ENCODE data around the gene SLC7A9.
"Not testable (repeated sequence)": the region's sequence is repeated elsewhere in the genome, so short reads cannot be mapped to it uniquely, and the experiment has no call there.

The SLC7A9 gene

DNA sequence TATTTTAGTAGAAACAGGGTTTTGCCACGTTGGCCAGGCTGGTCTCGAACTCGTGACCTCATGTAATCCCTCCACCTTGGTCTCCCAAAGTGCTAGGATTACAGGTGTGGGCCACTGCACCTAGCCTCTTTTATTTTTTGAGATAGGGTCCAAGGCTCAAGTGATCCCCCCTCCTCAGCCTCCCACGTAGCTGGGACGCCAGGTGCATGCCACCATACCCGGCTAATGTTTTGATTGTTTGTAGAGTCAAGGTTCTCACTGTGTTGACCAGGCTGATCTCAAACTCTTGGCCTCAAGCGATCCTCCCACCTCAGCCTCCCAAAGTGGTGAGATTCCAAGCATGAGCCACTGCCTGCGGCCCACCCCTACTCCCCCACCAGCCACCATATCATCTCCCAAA is 6.3 kb downstream of the SLC7A9 start:
- DNase-seq: no peak

DNA sequence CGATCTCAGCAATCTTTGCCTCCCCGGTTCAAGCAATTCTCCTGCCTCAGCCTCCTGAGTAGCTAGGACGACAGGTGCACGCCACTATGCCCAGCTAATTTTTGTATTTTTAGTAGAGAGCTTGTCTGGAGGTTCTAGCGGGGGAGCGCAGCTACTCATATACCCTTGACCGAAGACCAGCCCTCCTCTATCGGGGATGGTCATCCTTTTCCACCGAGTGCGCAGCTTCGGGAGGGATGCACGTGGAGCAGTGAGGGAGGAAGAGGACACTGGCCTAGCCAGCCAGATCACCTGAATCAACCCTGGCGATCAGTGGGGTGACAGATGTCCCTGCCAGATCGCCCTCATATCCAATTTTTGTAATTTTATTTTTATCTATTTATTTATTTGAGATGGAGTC is 6.8 kb downstream of the SLC7A9 start:
- DNase-seq: no peak

DNA sequence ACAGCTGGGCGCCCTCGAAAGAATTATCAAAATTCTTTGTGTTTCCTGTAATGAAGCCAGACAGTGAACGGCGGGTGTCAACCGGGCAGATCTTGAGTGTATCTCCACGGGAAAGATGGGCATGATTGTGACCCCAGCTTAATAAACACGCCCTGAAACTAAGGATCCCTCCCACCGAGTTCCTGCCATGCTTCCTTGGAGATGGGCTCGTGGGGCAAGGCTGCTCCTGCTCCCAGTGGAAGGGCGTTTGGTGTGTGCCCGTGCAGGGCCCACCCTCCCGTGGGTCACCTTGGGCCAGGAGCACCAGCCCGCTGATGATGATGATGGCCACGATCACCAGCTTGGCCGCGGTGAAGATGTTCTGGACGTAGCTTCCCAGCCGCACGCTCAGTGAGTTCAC is 7.4 kb downstream of the SLC7A9 start:
- DNase-seq: no peak

DNA sequence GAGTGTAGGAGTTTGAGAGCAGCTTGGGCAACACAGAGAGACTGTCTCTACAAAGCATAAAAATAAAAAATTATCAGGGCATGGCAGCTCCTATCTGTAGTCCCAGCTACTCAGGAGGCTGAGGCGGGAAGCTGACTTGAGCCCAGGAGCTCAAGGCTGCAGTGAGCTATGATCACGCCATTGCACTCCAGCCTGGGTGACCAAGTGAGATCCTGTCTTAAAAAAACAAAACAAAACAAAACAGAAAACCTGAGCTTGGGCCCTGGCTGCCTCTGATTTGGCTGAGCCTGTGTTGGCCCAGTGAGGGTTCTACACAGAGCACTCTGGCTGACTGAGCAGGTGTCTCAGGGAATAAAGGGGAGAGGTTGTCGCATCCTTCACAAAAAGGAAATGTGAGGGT is 8.0 kb downstream of the SLC7A9 start:
- no peak for DNase-seq

DNA sequence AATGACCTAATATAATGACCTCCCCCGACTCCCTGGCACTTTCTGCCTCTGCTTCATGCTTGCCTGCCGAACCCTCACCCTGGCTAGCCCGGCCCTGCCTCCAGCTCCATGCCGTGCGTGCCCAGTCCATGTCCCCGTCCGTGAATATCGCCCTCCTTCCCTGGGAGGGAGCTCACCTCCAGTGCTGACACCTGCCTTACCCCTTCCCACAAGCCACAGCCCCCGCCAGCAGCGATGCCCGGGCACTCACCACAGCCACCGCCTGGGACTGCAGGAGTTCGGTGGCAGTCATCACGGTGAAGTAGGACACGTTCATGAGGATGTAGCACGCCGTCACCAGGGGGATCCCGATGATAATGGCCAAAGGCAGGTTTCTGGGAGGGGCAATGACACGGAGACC is 10.0 kb downstream of the SLC7A9 start:
- DNase-seq: no peak

DNA sequence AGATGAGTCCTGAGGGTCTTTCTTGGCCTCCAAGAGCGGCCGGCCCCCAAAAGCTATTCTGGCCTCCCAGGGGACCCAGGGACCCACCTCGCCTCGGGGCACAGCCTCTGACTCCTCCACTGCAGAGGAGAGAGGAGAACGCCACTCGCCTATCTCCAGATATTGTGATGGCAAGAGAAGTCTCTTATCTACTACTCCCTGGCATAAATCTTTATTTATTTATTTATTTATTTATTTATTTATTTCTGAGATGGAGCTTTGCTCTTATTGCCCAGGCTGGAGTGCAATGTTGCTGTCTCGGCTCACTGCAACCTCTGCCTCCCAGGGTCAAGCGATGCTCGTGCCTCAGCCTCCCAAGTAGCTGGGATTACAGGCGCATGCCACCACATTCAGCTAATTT is 11.0 kb downstream of the SLC7A9 start:
- no peak for DNase-seq

DNA sequence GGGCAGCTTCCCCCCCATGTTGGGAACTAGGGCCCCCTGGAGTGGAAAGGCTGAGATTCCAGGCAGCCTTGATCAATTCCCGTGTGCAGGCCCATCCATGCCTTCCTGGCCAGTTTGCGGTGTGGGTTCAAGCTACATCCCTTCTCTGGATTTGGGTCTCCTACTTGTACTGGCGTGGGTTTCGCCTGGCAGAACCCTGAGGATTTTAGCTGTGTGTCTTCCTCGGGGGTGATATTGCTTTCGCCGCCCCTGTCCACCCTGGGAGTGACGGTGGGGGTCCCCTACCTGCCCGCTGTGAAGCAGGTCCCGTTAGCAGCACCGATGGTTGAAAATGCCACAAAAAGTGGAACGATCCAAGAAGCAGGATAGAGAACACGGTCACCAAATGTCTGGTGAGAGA is 11.4 kb downstream of the SLC7A9 start:
- DNase-seq: no peak

DNA sequence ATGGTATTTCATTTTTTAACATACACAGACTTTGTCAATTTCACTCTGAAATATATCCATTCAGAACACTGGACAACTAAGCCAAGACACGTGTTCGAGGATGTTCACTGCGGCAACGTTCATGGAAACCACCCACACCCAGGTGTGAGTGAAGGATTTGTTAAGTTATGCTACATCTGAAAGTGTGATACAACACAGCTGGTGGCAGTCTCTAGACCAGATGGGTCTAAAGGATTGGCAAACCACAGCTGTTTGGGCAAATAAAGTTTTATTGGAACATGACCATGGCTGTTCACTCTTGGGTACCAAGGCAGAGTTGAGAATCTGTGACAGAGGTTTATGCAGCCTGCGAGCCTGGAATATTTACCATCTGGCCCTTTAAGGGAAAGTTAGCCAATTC is 12.0 kb downstream of the SLC7A9 start:
- no peak for DNase-seq

DNA sequence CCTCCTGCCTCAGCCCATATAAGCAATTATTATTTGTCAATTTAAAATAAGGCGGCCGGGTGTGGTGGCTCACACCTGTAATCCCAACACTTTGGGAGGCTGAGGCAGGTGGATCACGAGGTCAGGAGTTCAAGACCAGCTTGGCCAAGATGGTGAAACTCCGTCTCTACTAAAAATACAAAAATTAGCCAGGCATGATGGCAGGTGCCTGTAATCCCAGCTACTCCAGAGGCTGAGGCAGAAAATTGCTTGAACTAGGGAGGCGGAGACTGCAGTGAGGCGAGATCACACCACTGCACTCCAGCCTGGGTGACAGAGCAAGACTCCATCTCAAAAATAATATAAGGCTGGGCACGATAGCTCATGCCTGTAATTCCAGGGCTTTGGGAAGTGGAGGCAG is 12.7 kb downstream of the SLC7A9 start:
- not testable (repeated sequence) for DNase-seq

DNA sequence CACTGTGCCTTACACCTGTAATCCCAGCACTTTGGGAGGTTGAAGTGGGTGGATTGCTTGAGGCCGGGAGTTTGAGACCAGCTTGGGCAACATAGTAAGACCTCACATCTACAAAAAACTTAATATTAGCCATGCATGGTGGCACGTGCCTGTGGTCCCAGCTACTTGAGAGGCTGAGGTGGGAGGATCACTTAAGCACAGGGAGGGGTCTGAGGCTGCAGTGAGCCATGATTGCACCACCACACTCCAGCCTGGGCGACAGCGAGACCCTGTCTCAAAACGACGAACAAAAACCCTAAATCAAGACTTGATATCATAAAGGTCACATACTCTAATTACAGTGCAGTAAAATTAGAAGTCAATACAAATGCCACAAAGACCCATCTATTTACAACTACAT is 17.4 kb downstream of the SLC7A9 start:
- DNase-seq: no peak

DNA sequence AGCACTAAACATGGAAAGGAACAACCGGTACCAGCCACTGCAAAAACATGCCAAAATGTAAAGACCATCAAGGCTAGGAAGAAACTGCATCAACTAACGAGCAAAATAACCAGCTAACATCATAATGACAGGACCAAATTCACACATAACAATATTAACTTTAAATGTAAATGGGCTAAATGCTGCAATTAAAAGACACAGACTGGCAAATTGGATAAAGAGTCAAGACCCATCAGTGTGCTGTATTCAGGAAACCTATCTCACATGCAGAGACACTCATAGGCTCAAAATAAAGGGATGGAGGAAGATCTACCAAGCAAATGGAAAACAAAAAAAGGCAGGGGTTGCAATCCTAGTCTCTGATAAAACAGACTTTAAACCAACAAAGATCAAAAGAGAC is 21.5 kb downstream of the SLC7A9 start:
- DNase-seq: not testable (repeated sequence)

DNA sequence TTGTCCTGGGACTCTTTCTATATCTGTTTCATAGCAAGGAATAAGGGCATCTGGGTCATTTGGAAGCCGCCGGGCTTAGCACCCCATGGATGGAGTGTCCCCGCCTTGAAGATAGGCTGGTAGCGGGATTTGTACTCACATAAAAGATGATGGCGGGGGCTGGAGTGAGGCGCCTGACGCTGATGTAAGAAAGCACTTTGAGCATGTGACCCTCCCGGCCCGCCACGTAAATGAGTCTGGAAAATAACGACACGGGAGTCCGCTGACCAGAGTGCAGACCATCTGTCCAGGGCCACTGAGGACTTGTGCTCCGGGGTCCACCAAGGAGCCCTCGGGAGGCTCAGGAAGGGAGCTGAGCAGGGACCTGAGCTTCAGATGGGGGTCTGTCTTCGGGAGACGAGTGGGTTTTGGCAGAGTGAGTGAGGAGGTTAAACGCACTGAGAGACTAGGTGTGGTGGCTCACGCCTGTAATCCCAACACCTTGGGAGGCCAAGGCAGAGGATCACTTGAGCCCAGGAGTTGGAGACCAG is 25.8 kb downstream of the SLC7A9 start:
- DNase-seq: no peak

DNA sequence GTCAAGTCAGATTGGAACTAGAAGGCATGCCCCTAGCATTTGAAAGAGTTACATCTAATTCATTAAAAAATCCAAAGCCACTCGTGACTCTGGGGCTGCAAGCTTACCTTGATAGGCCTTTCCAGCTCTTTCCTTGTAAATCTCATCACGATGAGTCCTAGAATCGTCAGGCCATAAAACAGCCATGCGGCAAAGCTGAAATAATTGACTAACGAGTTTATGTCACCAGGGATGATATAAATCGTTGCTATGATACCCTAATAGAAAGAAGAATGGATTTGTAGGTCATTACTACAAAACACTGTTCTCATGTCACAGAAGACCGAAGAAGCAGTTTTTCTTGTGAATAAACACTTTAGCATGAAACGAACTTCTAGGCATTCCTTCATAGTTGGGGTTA is 27.5 kb downstream of the SLC7A9 start:
- DNase-seq: no peak

DNA sequence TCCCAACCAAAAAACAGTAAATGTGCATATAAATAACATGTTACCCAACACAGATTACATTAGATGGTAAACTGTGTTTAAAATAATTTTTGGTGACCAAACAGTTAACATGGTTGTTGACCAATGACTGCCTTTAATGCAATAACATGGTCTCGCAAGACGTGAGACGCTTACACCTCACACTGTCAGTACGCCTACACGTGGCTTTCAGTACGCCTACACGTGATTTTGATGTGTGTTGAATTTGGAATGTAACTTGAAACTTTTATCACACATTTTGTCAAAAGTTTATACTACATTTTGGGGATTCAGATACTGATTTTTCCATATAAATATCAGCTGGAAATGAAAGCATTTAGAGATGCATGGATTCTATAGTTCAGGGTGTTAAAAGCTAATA is 32.0 kb downstream of the SLC7A9 start:
- no peak for DNase-seq

DNA sequence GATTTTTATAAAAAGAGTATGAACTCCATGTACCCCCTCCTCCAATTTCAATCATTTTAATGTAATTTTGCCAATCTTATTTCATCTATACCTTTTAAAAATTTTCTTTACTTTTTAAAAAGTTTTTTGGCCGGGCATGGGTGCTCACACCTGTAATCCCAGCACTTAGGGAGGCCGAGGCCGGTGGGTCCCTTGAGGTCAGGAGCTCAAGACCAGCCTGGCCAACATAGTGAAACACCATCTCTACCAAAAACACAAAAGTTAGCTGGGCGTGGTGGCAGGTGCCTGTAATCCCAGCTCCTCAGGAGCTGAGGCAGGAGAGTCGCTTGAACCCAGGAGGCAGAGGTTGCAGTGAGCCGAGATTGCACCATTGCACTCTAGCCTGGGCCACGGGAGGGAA is 36.2 kb downstream of the SLC7A9 start:
- DNase-seq: not testable (repeated sequence)

DNA sequence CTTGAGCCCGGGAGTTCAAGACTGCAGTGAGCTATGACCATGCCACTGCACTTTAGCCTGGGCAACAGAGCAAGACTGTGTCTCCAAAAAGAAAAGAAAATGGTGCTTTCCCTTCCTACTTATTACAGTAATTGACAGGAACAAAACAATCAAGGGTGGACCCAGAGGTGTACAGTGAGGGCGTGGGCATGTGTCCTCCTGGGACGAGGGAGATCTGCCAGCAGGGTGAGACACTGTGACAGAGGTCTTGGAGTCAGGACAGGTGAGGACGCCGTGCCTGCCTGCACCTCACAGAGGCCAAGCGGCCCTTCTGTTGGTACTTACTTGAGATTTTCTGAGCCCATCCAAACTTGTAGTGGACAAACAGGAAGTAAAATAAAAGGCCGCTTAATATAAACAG is 36.7 kb downstream of the SLC7A9 start:
- not testable (repeated sequence) for DNase-seq

DNA sequence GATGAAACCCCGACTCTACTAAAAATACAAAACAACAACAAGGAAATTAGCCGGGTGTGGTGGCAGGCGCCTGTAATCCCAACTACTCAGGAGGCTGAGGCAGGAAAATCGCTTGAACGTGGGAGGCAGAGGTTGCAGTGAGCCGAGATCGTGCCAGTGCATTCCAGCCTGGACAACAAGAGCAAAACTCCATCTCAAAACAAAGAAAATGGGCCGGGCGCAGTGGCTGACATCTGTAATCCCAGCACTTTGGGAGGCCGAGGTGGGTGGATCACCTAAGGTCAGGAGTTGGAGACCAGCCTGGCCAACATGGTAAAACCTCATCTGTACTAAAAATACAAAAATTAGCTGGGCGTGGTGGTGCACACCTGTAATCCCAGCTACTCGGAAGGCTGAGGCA is 37.5 kb downstream of the SLC7A9 start:
- not testable (repeated sequence) for DNase-seq

DNA sequence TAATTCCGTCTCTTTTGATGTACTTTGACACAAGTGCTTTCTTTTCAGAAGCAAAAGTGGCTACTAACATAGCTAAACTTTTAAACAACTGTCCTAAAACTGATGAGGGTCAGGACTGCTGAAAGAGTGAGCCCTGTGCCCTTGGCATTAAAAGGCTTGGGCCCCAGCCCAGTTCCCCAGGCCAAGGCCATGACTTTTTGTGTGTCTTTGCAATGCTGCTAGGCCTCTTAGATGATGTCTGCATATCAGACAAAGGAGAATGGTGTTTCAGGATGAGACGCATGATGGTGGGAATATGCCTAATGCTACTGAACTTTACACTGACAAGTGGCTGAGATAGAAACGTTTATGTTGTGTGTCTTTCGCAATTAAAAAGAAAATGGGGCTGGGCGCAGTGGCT is 38.0 kb downstream of the SLC7A9 start:
- DNase-seq: no peak

DNA sequence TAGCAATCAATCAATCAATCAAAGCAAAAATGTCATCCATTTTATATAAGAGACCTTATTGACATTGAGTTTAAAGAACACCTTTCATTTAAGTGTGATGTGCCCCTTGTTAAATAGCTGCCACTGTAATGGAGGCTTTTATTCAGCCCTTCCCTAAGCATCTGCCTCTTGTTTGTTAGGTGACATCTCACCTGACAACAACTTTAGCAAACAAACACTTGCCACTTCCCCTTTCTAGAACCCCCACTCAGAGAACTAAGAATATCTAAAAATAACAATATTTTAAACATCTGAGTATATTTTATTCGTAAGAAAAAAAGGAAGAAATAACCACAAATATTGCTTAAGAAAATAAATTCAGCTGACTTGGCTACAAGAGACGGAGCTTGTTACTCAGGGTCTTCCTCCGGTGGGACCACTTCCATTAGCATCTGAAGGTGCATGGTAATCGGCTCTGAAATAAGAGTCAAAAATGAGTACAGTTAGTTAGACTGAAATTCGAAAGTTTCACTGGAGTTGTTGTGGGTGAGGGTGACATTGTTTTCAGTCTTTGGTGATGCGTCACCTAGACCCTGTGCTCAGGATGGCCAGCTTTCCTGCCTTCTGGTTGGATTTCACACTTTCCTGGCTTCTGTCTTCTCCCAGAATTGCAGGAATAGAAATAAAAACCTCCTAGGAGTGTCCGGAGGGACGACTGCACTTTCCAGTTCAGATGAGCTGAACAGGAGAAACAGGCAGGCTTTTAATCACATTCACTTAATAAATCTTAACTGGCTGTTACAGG is 39.1 kb downstream of the SLC7A9 start:
- no peak for DNase-seq

DNA sequence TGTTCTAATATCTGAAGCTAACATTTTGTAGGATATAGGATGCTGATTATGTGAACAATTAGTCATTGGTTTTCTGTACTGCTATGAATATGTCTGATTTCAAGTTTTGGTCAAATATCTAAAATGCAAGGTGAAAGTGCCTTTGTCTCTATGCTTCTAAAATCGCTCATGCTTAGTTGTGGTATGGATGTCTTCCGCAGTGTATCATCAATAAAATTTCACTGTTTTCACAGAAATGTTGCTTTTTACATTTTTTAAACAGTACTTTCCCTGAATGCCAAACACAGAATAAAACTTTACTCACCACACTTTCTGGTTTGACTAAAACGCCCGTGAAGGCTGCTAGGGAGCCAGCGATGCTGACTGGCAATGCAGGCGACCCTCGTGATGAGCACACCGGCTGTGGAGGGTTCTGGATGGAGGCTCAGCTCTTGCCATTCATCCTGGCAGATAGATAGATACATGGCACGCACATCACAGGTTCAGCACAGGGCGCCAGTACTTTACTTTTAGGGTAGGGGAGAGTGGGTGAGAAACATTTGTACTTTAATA is 40.1 kb downstream of the SLC7A9 start:
- DNase-seq: no peak

DNA sequence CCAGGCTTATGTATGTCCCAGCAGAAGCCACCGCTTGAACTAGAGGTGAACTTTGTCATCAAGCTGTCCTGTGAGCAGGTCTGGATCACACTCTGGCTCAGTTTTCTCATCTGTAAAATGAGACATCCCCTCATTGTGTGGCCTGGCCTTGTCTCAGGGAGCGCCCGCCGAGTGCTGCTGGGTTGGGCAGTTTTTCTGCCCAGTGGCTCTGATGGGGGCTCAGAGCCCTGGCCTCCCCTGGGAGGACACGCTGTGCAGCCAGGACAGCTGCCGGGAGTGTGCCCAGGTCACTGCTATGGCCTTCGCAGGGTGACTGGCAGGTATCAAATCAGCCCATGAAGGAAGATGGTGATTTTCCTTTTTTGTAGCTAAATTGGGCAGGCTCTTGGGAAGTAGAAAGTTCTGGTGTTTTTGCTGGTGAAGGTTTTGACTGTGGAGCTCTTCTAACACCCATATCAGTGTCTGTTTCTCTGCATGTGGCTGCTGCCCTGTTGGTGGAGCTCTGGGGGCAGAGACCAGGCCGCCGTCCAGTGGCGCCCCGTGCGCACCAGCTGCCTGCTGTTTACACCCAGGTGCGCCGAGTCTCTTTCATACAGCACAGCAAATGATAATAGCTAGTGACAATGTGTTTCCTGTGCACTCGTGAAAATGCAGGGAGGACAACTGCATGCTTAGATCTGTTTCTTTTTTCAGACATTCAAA is 40.8 kb downstream of the SLC7A9 start:
- DNase-seq: no peak

DNA sequence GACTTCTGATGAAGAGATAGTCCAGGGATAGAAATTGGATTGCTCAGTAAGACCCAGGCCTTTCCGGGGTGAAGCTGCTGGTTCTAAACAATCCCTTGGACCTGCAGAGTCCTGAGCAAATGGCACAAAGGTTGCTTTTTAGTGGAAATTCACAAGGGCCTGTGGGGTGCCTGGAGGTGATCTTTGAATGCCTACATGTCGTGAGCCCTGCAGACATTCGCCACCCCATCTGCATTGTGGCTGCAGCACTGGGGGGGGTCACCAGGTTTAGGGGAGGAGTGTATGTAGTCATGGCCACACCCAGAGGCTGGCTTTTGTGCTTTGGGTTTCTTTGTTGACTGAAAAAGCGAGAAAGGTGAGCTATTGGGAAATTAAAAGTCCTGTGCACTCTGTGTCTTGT is 41.4 kb downstream of the SLC7A9 start:
- no peak for DNase-seq

DNA sequence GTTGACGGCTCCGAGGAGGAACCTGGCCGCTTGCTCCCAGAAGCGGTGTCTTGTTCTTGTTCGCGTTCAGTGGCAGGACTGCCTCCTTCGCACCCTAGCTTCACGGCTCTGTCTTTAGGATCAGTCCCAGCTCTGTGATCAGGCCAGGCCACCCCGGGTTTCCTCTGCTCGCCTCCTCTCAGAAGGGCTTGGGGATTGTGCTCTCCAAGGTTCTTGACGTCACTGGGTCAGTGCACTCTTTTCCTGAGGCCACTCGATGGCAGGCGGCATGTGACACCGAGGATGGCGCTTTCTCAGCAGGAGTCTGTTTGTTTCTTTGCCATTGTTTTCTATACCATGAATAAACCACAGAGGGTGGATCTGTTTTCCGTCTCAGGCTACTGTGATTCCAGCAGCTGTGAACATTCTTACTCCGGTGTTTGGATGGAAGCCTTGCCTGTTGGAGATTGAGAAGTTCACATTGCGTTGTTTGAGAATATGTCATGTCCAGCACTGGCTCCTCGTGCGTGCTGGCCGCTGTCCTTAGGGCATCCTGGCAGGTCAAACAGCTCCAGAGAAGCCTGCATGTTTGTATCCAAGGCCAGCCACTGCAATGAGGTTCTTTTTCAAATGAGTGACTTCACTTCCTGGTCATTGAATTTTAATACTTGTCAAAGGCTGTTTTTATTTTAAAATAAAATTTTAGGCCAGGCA is 44.5 kb downstream of the SLC7A9 start:
- no peak for DNase-seq

Data from CD4-positive, alpha-beta T cell treated with Interleukin-12 subunit alpha and Interleukin-12 subunit beta, for 1 hour (primary cell).